ENCODE data around the gene MAPK8IP1.

DNA sequence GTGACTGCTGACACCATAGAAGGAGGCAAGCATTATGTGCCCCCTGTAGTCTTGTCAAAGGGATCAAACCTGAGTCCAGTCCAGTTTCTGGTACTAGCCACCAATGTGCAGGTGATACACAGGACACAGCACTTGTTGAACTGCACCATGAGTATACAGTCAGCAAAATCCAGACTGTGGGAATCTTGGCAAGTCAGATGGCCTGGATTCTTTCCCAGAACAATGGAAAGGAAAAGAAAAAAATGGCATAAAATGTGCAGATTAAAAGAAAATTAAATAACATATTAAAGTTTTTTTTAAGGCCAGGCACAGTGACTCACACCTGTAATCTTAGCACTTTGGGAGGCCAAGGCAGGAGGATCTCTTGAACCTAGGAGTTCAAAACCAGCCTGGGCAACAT lies 21.4 kb upstream of the MAPK8IP1 start:
- TF ChIP-seq, protein P1, sequence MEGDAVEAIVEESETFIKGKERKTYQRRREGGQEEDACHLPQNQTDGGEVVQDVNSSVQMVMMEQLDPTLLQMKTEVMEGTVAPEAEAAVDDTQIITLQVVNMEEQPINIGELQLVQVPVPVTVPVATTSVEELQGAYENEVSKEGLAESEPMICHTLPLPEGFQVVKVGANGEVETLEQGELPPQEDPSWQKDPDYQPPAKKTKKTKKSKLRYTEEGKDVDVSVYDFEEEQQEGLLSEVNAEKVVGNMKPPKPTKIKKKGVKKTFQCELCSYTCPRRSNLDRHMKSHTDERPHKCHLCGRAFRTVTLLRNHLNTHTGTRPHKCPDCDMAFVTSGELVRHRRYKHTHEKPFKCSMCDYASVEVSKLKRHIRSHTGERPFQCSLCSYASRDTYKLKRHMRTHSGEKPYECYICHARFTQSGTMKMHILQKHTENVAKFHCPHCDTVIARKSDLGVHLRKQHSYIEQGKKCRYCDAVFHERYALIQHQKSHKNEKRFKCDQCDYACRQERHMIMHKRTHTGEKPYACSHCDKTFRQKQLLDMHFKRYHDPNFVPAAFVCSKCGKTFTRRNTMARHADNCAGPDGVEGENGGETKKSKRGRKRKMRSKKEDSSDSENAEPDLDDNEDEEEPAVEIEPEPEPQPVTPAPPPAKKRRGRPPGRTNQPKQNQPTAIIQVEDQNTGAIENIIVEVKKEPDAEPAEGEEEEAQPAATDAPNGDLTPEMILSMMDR (IDR thresholded peaks at IDR 0.05; ENCODE audit: extremely low read depth in 1 of 2, insufficient read depth in 1 of 2, low read depth in 1 of 2, low read length in 2 of 2), result no peak
- TF ChIP-seq POLR2A (IDR thresholded peaks at IDR 0.05; ENCODE audit: low read depth, low read length) (no peak), EZH2 (IDR thresholded peaks at IDR 0.05; ENCODE audit: borderline replicate concordance, low read depth, low read length, severe bottlenecking) (no peak), MYC (IDR thresholded peaks at IDR 0.05; ENCODE audit: low read depth, low read length) (no peak), MAX (IDR thresholded peaks at IDR 0.05; ENCODE audit: insufficient read depth, insufficient read length) (no peak), POLR2AphosphoS5 (IDR thresholded peaks at IDR 0.05; ENCODE audit: insufficient read depth, low read depth, low read length) (no peak), GATA2 (IDR thresholded peaks at IDR 0.05; ENCODE audit: insufficient read depth, insufficient read length, low read depth, low read length) (no peak)
